Uterus (tissue), 4 donors: Measurements from ENCODE around the gene LAMA1. TPM values are rescaled to one million over a fixed set of nuclear protein-coding genes. Genes with fewer than 3 reads are reported as not detected.
"Not testable (repeated sequence)": the region's sequence is repeated elsewhere in the genome, so short reads cannot be mapped to it uniquely, and the experiment has no call there.

Source experiments
- DNase-seq, 2 donors: peaks; one replicate each; pipeline ENCODE4 v3.0.0-alpha.2; 2019 to 2020
- H3K27ac ChIP-seq, 2 donors: fragments of 200-600 bp; sonication (generic); 1 replicate in 1 of 2; 2 replicates in 1 of 2; pipeline ENCODE4 v1.5.1; 2016 to 2018
- H3K27me3 ChIP-seq, 2 donors: fragments of 200-600 bp; sonication (generic); one replicate each; pipeline ENCODE4 v1.5.1; 2018 to 2019; ENCODE audit warnings: control low read depth in 1 of 2
- H3K36me3 ChIP-seq, 2 donors: fragments of 200-600 bp; sonication (generic); one replicate each; pipeline ENCODE4 v1.5.1; 2019; ENCODE audit warnings: control low read depth in 1 of 2
- H3K4me1 ChIP-seq, 2 donors: fragments of 200-600 bp; sonication (generic); one replicate each; pipeline ENCODE4 v1.5.1; 2018 to 2019; ENCODE audit warnings: control low read depth in 1 of 2
- H3K4me3 ChIP-seq, 2 donors: fragments of 200-600 bp; sonication (generic); 1 replicate in 1 of 2; 2 replicates in 1 of 2; pipeline ENCODE4 v1.5.1; 2018 to 2019; ENCODE audit warnings: mild to moderate bottlenecking in 1 of 2
- H3K9me3 ChIP-seq, 2 donors: fragments of 200-600 bp; sonication (generic); one replicate each; pipeline ENCODE4 v1.5.1; 2019; ENCODE audit warnings: control low read depth in 1 of 2
- CTCF ChIP-seq, 4 experiments: fragments of 200-600 bp in 2 of 4; fragments of 450-650 bp in 2 of 4; sonication (generic) in 2 of 4; IDR thresholded peaks; one replicate each; pipeline ENCODE4 v1.5.1; 2016 to 2019; ENCODE audit warnings: antibody characterized with exemption in 4 of 4, mild to moderate bottlenecking in 2 of 4, moderate library complexity in 1 of 4
- POLR2A ChIP-seq, 2 donors: fragments of 450-650 bp; IDR thresholded peaks; one replicate each; pipeline ENCODE4 v1.6.1; 2016; ENCODE audit warnings: antibody characterized with exemption in 2 of 2, mild to moderate bottlenecking in 1 of 2, moderate library complexity in 1 of 2
- intact Hi-C: fragments of 100-400 bp; cut with DNase I; formaldehyde crosslinking; loops from one replicate; pipeline ENCODE4 v1.15.1; 2023; ENCODE audit warnings: low total_unique reads
- total RNA-seq, 4 donors: library from RNA; depleted of rRNA in 3 of 4; stranded (reverse); fragments of >200 nt in 3 of 4; gene quantifications; one replicate each; pipeline versions ENCODE4 v1.1.0 to v1.2.4, GENCODE V29; 2014 to 2023
- donor health status: DM: yes; HTN: yes; CAD: no.

The LAMA1 gene
- total RNA-seq, 4 donors from 2014 or later, result 0.88 to 13.5 (median 2.1) TPM

- TF ChIP-seq CTCF (IDR thresholded peaks at IDR 0.05), result no peak
- Histone ChIP-seq H3K9me3 (no peaks in the 10 kb centered on the region), H3K36me3 (no peaks in the 10 kb centered on the region), H3K4me1 (no peaks in the 10 kb centered on the region), H3K27me3 (no peaks in the 10 kb centered on the region), H3K4me3 (no peak overlapping the region), H3K27ac (no peak overlapping the region)
- intact Hi-C loops, result no loop called here
- no peak for DNase-seq
Measured at GRCh38 chr18:7146067-7146466, 28.5 kb upstream of the LAMA1 start.

GRCh38 chr18:7144921-7145320 lies 27.3 kb upstream of the LAMA1 start:
- intact Hi-C loops, H3K27ac ChIP-seq, H3K36me3 ChIP-seq, H3K9me3 ChIP-seq, H3K4me1 ChIP-seq, DNase-seq, H3K27me3 ChIP-seq, H3K4me3 ChIP-seq: not testable (repeated sequence)

- intact Hi-C loops, result no loop called here
- Histone ChIP-seq H3K4me3 (no peak overlapping the region), H3K9me3 (no peaks in the 10 kb centered on the region), H3K27me3 (no peaks in the 10 kb centered on the region), H3K27ac (no peak overlapping the region), H3K36me3 (no peaks in the 10 kb centered on the region), H3K4me1 (no peaks in the 10 kb centered on the region)
- TF ChIP-seq POLR2A (IDR thresholded peaks at IDR 0.05) (no peak), CTCF (IDR thresholded peaks at IDR 0.05) (no peak)
- no peak for DNase-seq
Measured at GRCh38 chr18:7141287-7141686, 23.7 kb upstream of the LAMA1 start.

GRCh38 chr18:7139409-7139808 lies 21.8 kb upstream of the LAMA1 start:
- H3K36me3 ChIP-seq, result no peaks in the 10 kb centered on the region
- intact Hi-C loops, result no loop called here
- DNase-seq, result no peak

GRCh38 chr18:7133181-7133580 lies 15.6 kb upstream of the LAMA1 start:
- intact Hi-C loops, result no loop called here
- no peaks in the 10 kb centered on the region for H3K4me1 ChIP-seq

More at GRCh38 chr18:7139409-7139808, 21.8 kb upstream of the LAMA1 start:
- no peaks in the 10 kb centered on the region for H3K4me1 ChIP-seq
- H3K27me3 ChIP-seq, result no peaks in the 10 kb centered on the region
- H3K4me3 ChIP-seq, result no peak overlapping the region
- H3K9me3 ChIP-seq, result no peaks in the 10 kb centered on the region
- TF ChIP-seq CTCF (IDR thresholded peaks at IDR 0.05) (no peak), POLR2A (IDR thresholded peaks at IDR 0.05) (no peak)
- no peak overlapping the region for H3K27ac ChIP-seq

More at GRCh38 chr18:7133181-7133580, 15.6 kb upstream of the LAMA1 start:
- H3K4me3 ChIP-seq, result no peak overlapping the region
- no peaks in the 10 kb centered on the region for H3K27me3 ChIP-seq
- H3K9me3 ChIP-seq, result no peaks in the 10 kb centered on the region
- no peak overlapping the region for H3K27ac ChIP-seq
- no peaks in the 10 kb centered on the region for H3K36me3 ChIP-seq
- no peak for TF ChIP-seq POLR2A (IDR thresholded peaks at IDR 0.05)
- no peak for TF ChIP-seq CTCF (IDR thresholded peaks at IDR 0.05)
- DNase-seq, result no peak
